ENCODE data around the gene MRTO4. TPM values are rescaled to one million over a fixed set of nuclear protein-coding genes. Genes with fewer than 3 reads are reported as not detected.
A peak's percentile ranks its signal among the peaks of the same experiment; 100 is the strongest.
"Not testable (repeated sequence)": the region's sequence is repeated elsewhere in the genome, so short reads cannot be mapped to it uniquely, and the experiment has no call there.

Gene MRTO4
- total RNA-seq, 2 donors from 2014 or later, result 65.5 to 139 TPM

DNA sequence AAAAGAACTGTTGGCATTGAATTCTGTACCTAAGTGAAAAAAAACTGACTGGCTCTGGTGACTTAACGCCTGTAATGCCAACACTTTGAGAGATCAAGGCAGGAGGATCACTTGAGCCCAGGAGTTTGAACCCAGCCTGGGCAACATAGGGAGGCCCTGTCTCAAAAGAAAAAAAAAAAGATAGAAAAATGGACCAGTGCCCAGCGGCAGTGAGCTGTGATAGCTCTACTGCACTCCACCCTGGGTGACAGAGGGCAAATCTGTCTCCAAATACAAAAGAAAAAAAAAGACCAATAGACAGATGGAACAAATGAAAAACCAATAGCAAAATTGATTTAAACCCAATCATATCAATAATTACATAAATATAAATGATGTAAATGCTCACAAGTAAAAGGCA, 37.6 kb downstream of the MRTO4 start:
- Mint-ChIP-seq H3K27me3 (peaks cover 12 to 15% of the 10 kb centered on the region in 2 donors), H3K36me3 (peaks cover 4% of the 10 kb centered on the region), H3K4me1 (ENCODE audit: low read depth in 2 of 2) (peaks cover 8 to 10% of the 10 kb centered on the region in 2 donors), H3K4me3 (peak overlapping the region; percentile 53), H3K9me3 (peaks cover 2% of the 10 kb centered on the region), H3K27ac (no peak overlapping the region)
- ATAC-seq, result no peak
- DNase-seq (ENCODE audit: low spot score), result no peak

DNA sequence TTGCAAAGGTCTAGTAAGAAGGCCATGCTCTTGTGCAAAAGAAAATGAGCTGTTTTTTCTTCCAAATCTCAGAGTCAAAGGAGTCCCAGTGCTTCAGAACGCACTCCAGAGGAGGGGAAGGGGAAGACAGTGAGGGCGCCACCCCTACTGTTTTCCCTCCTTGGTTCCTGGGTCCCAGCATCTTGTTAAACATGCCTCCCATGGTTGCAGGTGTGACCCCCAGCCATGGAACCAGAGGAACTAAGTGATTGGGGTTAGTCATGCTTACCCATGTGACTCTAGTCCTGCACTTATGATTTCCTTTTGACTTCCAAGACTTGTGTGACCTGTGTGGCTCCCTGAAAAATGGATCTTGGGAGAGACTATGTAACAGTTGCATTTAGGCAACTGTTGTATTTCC, 43.0 kb downstream of the MRTO4 start:
- Mint-ChIP-seq H3K4me1 (ENCODE audit: low read depth in 2 of 2) (no peaks in the 10 kb centered on the region), H3K9me3 (peaks cover 9% of the 10 kb centered on the region), H3K36me3 (peaks cover 20% of the 10 kb centered on the region), H3K27me3 (peaks cover 3% of the 10 kb centered on the region in 2 donors), H3K4me3 (no peak overlapping the region), H3K27ac (no peak overlapping the region)
- ATAC-seq, result no peak
- DNase-seq (ENCODE audit: low spot score), result no peak

- Mint-ChIP-seq H3K4me3 (no peak overlapping the region), H3K9me3 (peaks cover 5% of the 10 kb centered on the region), H3K4me1 (ENCODE audit: low read depth in 2 of 2) (no peaks in the 10 kb centered on the region), H3K27me3 (no peaks in the 10 kb centered on the region), H3K36me3 (peaks cover 19% of the 10 kb centered on the region), H3K27ac (no peak overlapping the region)
- DNase-seq (ENCODE audit: low spot score), result no peak
- no peak for ATAC-seq
Measured at GRCh38 chr1:19300211-19300610, 48.6 kb downstream of the MRTO4 start.

- DNase-seq (ENCODE audit: low spot score); H3K27me3 Mint-ChIP-seq; H3K4me1 Mint-ChIP-seq (ENCODE audit: low read depth in 2 of 2); ATAC-seq; H3K4me3 Mint-ChIP-seq; H3K27ac Mint-ChIP-seq; H3K9me3 Mint-ChIP-seq: not testable (repeated sequence)
- peaks cover 16% of the 10 kb centered on the region for H3K36me3 Mint-ChIP-seq
Measured at GRCh38 chr1:19304081-19304480, 52.5 kb downstream of the MRTO4 start.

DNA sequence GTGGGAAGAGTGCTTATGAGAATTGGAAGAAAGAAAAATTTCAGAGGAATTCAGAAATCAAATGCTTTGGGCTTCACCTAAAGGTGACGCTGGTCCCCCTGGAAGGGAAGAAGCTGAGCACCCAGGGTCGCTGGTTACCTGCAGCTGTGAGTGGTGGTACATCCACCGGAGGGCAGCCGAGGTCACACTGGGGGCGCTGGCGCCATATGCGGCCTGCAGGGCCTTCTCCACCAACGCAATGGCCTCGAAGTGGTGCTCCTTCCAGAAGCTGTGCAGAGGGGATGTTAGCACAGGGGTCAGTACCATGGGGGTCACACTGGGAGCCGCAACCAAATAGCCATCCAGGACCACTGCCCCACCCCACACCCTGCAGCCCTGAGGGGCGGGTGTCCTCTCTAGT, 54.3 kb downstream of the MRTO4 start:
- H3K4me1 Mint-ChIP-seq (ENCODE audit: low read depth in 2 of 2), result peaks cover 10 to 13% of the 10 kb centered on the region in 2 donors
- H3K9me3 Mint-ChIP-seq, result no peaks in the 10 kb centered on the region
- peaks cover 16% of the 10 kb centered on the region for H3K36me3 Mint-ChIP-seq
- ATAC-seq (peak; percentile 14 to 49), DNase-seq (ENCODE audit: low spot score) (no peak)
- no peak overlapping the region for H3K27ac Mint-ChIP-seq
- H3K4me3 Mint-ChIP-seq, result no peak overlapping the region
- no peaks in the 10 kb centered on the region for H3K27me3 Mint-ChIP-seq

DNA sequence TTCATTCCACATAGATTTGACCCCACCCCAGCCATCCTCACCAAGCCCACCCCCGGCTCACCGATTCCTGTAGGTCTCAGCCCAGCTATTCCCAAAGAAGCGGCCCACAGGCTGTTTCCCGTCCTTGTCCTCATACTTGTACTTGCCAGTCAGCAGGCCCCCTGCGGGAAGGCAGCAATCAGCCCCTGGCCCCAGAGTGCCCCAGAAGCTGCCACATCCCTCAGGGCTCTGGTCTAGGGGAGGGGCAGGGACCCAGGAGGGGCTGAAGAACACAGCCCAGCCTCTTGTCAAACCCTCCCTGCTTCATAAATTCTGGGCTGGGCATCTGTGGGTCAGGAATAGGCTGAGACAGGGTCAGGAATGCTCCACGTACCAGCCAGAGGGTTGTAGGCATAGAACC, 55.3 kb downstream of the MRTO4 start:
- Mint-ChIP-seq H3K4me3 (no peak overlapping the region), H3K27me3 (no peaks in the 10 kb centered on the region), H3K9me3 (no peaks in the 10 kb centered on the region), H3K27ac (no peak overlapping the region), H3K36me3 (peaks cover 16% of the 10 kb centered on the region), H3K4me1 (ENCODE audit: low read depth in 2 of 2) (peaks cover 16 to 18% of the 10 kb centered on the region in 2 donors)
- ATAC-seq (no peak), DNase-seq (ENCODE audit: low spot score) (peak; percentile 54)

- DNase-seq (ENCODE audit: low spot score), result no peak
- Mint-ChIP-seq H3K36me3 (peaks cover 16% of the 10 kb centered on the region), H3K4me1 (ENCODE audit: low read depth in 2 of 2) (peaks cover 18 to 21% of the 10 kb centered on the region in 2 donors), H3K4me3 (no peak overlapping the region), H3K9me3 (no peaks in the 10 kb centered on the region), H3K27ac (no peak overlapping the region), H3K27me3 (no peaks in the 10 kb centered on the region)
- no peak for ATAC-seq
Measured at GRCh38 chr1:19307794-19308508, 56.3 kb downstream of the MRTO4 start.

DNA sequence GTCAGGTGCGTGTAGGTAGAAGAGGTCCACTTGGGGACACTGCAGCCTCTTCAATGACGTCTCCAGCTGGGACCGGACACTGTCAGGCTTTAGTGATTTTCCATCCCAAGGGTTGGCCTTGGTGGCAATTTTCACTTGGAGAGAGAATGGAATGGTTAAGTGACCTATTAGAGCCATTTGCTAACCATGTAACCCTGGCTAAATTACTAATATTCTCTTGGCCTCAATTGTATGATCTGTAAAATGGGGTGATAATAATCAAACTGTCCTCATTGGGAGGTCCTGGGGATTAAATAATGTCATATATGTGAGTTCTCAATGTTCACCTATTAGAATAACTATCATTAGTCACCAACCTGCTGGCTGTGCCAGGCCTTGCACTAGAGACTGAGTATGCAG, 56.9 kb downstream of the MRTO4 start:
- H3K4me1 Mint-ChIP-seq (ENCODE audit: low read depth in 2 of 2), result peaks cover 24 to 26% of the 10 kb centered on the region in 2 donors
- H3K36me3 Mint-ChIP-seq, result peaks cover 14% of the 10 kb centered on the region
- no peak for DNase-seq (ENCODE audit: low spot score)
- H3K9me3 Mint-ChIP-seq, result no peaks in the 10 kb centered on the region
- no peaks in the 10 kb centered on the region for H3K27me3 Mint-ChIP-seq
- H3K4me3 Mint-ChIP-seq, result no peak overlapping the region
- peak overlapping the region in 1 of 2 donors; percentile 26 for H3K27ac Mint-ChIP-seq
- no peak for ATAC-seq

DNA sequence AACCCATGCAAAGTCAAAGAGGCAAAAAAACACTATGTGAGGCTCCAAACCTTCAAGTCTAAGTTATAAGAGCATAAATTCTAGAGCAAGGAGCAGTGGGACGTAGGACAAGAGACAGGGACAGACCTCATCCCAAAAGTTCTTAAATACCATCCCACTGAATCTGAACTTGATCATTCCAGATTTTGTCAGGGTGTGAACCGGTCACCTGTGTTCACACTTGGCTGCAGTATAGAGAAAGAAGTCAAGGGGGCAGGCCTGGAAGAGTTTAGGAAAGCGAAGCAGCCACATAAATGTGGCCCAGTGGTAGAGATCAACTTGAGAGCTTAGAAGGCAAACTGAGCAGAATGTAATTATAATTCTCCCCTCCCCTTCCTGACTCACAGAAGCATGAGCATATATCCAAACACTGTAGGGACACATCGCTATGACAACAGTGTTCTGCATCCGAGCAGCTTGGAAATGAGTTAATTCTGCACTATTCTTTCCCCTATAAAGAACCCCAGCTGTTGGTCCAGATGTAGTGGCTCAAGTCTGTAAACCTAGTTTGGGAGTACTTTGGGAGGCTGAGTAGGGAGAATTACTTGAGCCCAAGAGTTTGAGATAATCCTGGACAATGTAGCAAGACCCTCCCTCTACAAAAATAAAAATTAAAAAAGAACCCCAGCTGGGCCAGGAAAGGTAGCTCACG, 57.7 kb downstream of the MRTO4 start:
- H3K9me3 Mint-ChIP-seq, result no peaks in the 10 kb centered on the region
- H3K4me3 Mint-ChIP-seq, result peak overlapping the region; percentile 52
- no peak for DNase-seq (ENCODE audit: low spot score)
- peak overlapping the region in 1 of 2 donors; percentile 26 for H3K27ac Mint-ChIP-seq
- peaks cover 25 to 28% of the 10 kb centered on the region in 2 donors for H3K4me1 Mint-ChIP-seq (ENCODE audit: low read depth in 2 of 2)
- H3K27me3 Mint-ChIP-seq, result no peaks in the 10 kb centered on the region
- no peak for ATAC-seq
- H3K36me3 Mint-ChIP-seq, result peaks cover 11% of the 10 kb centered on the region

Other genes with a start within 250 kb of the MRTO4 start
- gene UBR4, start 41.5 kb upstream of the MRTO4 start, total RNA-seq, result 100 to 1,000 TPM; 209 to 275 TPM
- 10 to 100 TPM; 54.2 to 85.7 TPM for gene EMC1, start 281 bp upstream of the MRTO4 start, total RNA-seq
- 1 to 10 TPM in 1 of 2 donors, under 1 TPM in 1; 0.43 to 2.0 TPM for gene AKR7A3, start 37.0 kb downstream of the MRTO4 start, total RNA-seq
- gene AKR7A2, start 60.3 kb downstream of the MRTO4 start, total RNA-seq, result 10 to 100 TPM; 29.6 to 37.7 TPM
- 10 to 100 TPM; 10.0 to 14.9 TPM for gene SLC66A1, start 60.5 kb downstream of the MRTO4 start, total RNA-seq
- 100 to 1,000 TPM; 270 to 359 TPM for gene CAPZB, start 233.7 kb downstream of the MRTO4 start, total RNA-seq

Data from natural killer cell treated with Interleukin-12 subunit alpha and Interleukin-12 subunit beta and Interleukin-15 and Interleukin-18, amount 100 ng/mL, for 72 hours (primary cell).